CD14-positive monocyte (primary cell): ENCODE results near the gene SHANK3. TPM values are rescaled to one million over a fixed set of nuclear protein-coding genes. Genes with fewer than 3 reads are reported as not detected.

Experiments
- DNase-seq, 3 donors: peaks; one replicate each; pipeline ENCODE4 v3.0.0-alpha.2; 2011 to 2022
- H2AFZ ChIP-seq: 2 replicates; pipeline ENCODE4 v1.6.0; 2012; ENCODE audit warnings: mild to moderate bottlenecking, low read depth, low read length, inconsistent platforms; ENCODE audit not compliant: insufficient read depth, poor library complexity, severe bottlenecking
- H3K27ac ChIP-seq, 2 donors: 1 replicate in 1 of 2; 2 replicates in 1 of 2; pipeline ENCODE4 v1.5.1; 2012 to 2013; ENCODE audit warnings: low read length in 2 of 2, control low read depth in 1 of 2, inconsistent platforms in 1 of 2, low read depth in 1 of 2, mild to moderate bottlenecking in 1 of 2
- H3K27me3 ChIP-seq, 2 donors: one replicate each; pipeline versions ENCODE4 v1.6.0 to v1.6.1; 2011 to 2013; ENCODE audit warnings: low read length in 2 of 2; ENCODE audit not compliant: control insufficient read depth in 2 of 2, insufficient read depth in 2 of 2
- H3K36me3 ChIP-seq, 2 donors: replicated peaks in 1 of 2; 1 replicate in 1 of 2; 2 replicates in 1 of 2; pipeline versions ENCODE4 v1.5.1 to v1.6.1; 2012 to 2013; ENCODE audit warnings: low read length in 2 of 2, control low read depth in 1 of 2, inconsistent platforms in 1 of 2, mild to moderate bottlenecking in 1 of 2; ENCODE audit not compliant: insufficient read depth in 2 of 2, control insufficient read depth in 1 of 2
- H3K4me1 ChIP-seq, 2 donors: 1 replicate in 1 of 2; 2 replicates in 1 of 2; pipeline versions ENCODE4 v1.5.1 to v1.6.1; 2012 to 2013; ENCODE audit warnings: low read length in 2 of 2, control low read depth in 1 of 2, inconsistent platforms in 1 of 2, mild to moderate bottlenecking in 1 of 2, moderate library complexity in 1 of 2; ENCODE audit not compliant: insufficient read depth in 2 of 2, control insufficient read depth in 1 of 2
- H3K4me2 ChIP-seq: replicated peaks from 2 replicates; pipeline ENCODE3; 2012; ENCODE audit warnings: low read length, moderate library complexity, mild to moderate bottlenecking; ENCODE audit not compliant: poor library complexity, severe bottlenecking; ENCODE audit errors: extremely low read depth
- H3K4me3 ChIP-seq, 3 experiments: fragments of 200-600 bp in 1 of 3; sonication (generic) in 1 of 3; replicated peaks in 1 of 3; 1 replicate in 2 of 3; 2 replicates in 1 of 3; pipeline ENCODE4 v1.5.1; 2011 to 2013; ENCODE audit warnings: low read length in 3 of 3, mild to moderate bottlenecking in 3 of 3, control low read depth in 2 of 3, low read depth in 2 of 3, inconsistent platforms in 1 of 3, moderate library complexity in 1 of 3
- H3K79me2 ChIP-seq: 2 replicates; pipeline ENCODE4 v1.6.0; 2012; ENCODE audit warnings: mild to moderate bottlenecking, control low read depth, inconsistent platforms, low read length, moderate library complexity; ENCODE audit not compliant: insufficient read depth
- H3K9ac ChIP-seq: 2 replicates; pipeline ENCODE4 v1.6.0; 2017; ENCODE audit warnings: low read length, mild to moderate bottlenecking; ENCODE audit not compliant: insufficient read depth, poor library complexity, severe bottlenecking
- H3K9me3 ChIP-seq, 2 donors: replicated peaks in 1 of 2; 1 replicate in 1 of 2; 2 replicates in 1 of 2; pipeline versions ENCODE4 v1.5.1 to v1.6.1; 2012 to 2013; ENCODE audit warnings: low read length in 2 of 2, control low read depth in 1 of 2; ENCODE audit not compliant: control insufficient read depth in 1 of 2, insufficient read depth in 1 of 2
- H4K20me1 ChIP-seq: 2 replicates; pipeline ENCODE4 v1.6.0; 2012; ENCODE audit warnings: mild to moderate bottlenecking, low read length, control low read depth, moderate library complexity; ENCODE audit not compliant: insufficient read depth
- H3K27ac Mint-ChIP-seq, 7 donors: one replicate each; pipeline ENCODE4 v1.8.0; 2020; ENCODE audit warnings: mild to moderate bottlenecking in 7 of 7, mixed read lengths in 7 of 7, moderate library complexity in 6 of 7, inconsistent platforms in 2 of 7
- H3K27me3 Mint-ChIP-seq, 3 donors: one replicate each; pipeline ENCODE4 v1.8.0; 2021 to 2022; ENCODE audit warnings: low read depth in 3 of 3, mild to moderate bottlenecking in 3 of 3, mixed read lengths in 3 of 3, moderate library complexity in 3 of 3, inconsistent platforms in 1 of 3
- H3K36me3 Mint-ChIP-seq, 2 donors: one replicate each; pipeline ENCODE4 v1.8.0; 2020; ENCODE audit warnings: mixed read lengths in 2 of 2, inconsistent platforms in 1 of 2, mild to moderate bottlenecking in 1 of 2
- H3K4me1 Mint-ChIP-seq: one replicate; pipeline ENCODE4 v1.8.0; 2020; ENCODE audit warnings: mild to moderate bottlenecking, mixed read lengths
- H3K4me3 Mint-ChIP-seq, 2 donors: one replicate each; pipeline ENCODE4 v1.8.0; 2020; ENCODE audit warnings: mild to moderate bottlenecking in 2 of 2, mixed read lengths in 2 of 2, moderate library complexity in 1 of 2
- H3K9me3 Mint-ChIP-seq, 7 donors: one replicate each; pipeline ENCODE4 v1.8.0; 2020 to 2022; ENCODE audit warnings: mixed read lengths in 7 of 7, mild to moderate bottlenecking in 6 of 7, moderate library complexity in 6 of 7, inconsistent platforms in 2 of 7
- CTCF ChIP-seq: fragments of 200-600 bp; IDR thresholded peaks from one replicate; pipeline ENCODE4 v1.8.0; 2022; ENCODE audit warnings: antibody characterized with exemption, mild to moderate bottlenecking
- WGBS: methylation state at CpG from one replicate; pipeline ENCODE4 v1.1.5; 2013; ENCODE audit warnings: missing lambda C conversion rate; ENCODE audit not compliant: insufficient coverage; 5-methylcytosine and 5-hydroxymethylcytosine counted together
- intact Hi-C, 2 donors: fragments of 100-400 bp; cut with micrococcal nuclease; formaldehyde crosslinking; loops; one replicate each; pipeline versions ENCODE4 v1.15.0 to v1.15.1; 2023
- polyA plus RNA-seq, 3 donors: library from polyadenylated mRNA; depleted of rRNA in 1 of 3; unstranded in 2 of 3; stranded (reverse) in 1 of 3; fragments of 300-500 nt in 2 of 3; fragments of >200 nt in 1 of 3; fragmentation: Illumina TruSeq in 2 of 3; gene quantifications; 1 replicate in 2 of 3; 2 replicates in 1 of 3; pipeline ENCODE4 v1.2.3, GENCODE V29; 2012 to 2021

The SHANK3 gene
- polyA plus RNA-seq, 3 donors, result not detected

- no peaks in the 10 kb centered on the region for H3K4me1 Mint-ChIP-seq
- intact Hi-C loops, result no loop called here
- peak overlapping the region in 1 of 7 donors; percentile 77 for H3K27ac Mint-ChIP-seq
- peaks cover 0 to 6% of the 10 kb centered on the region in 2 donors for H3K9me3 ChIP-seq
- WGBS, result 90% methylated on average over 11 of the region's 13 CpGs
- H3K4me1 ChIP-seq, result no peaks in the 10 kb centered on the region
- H3K36me3 Mint-ChIP-seq, result no peaks in the 10 kb centered on the region
- H3K9me3 Mint-ChIP-seq, result peaks cover 0 to 3% (median 0%) of the 10 kb centered on the region in 7 donors
- H4K20me1 ChIP-seq, result no peaks in the 10 kb centered on the region
- H3K4me3 ChIP-seq, result no peak overlapping the region
- no peaks in the 10 kb centered on the region for H3K27me3 ChIP-seq
- H3K27me3 Mint-ChIP-seq, result peaks cover 0 to 1% (median 0%) of the 10 kb centered on the region in 3 donors
- no peaks in the 10 kb centered on the region for H3K79me2 ChIP-seq
- no peak overlapping the region for H3K4me3 Mint-ChIP-seq
- no peak for TF ChIP-seq CTCF
- H3K9ac ChIP-seq, result no peak overlapping the region
- no peaks in the 10 kb centered on the region for H3K36me3 ChIP-seq
- no peak overlapping the region for H2AFZ ChIP-seq
- H3K4me2 ChIP-seq, result no peak overlapping the region
- DNase-seq, result no peak
- no peak overlapping the region for H3K27ac ChIP-seq
These were observed 43.8 kb downstream of the SHANK3 start for GRCh38 chr22:50716290-50717024.

GRCh38 chr22:50717709-50718351, 45.2 kb downstream of the SHANK3 start:
- H2AFZ ChIP-seq, result no peak overlapping the region
- H3K36me3 Mint-ChIP-seq, result no peaks in the 10 kb centered on the region
- H3K9me3 ChIP-seq, result peaks cover 0 to 9% of the 10 kb centered on the region in 2 donors
- H3K4me2 ChIP-seq, result no peak overlapping the region
- H3K27me3 ChIP-seq, result no peaks in the 10 kb centered on the region
- peaks cover 0 to 1% (median 0%) of the 10 kb centered on the region in 3 donors for H3K27me3 Mint-ChIP-seq
- DNase-seq, result no peak
- H3K79me2 ChIP-seq, result no peaks in the 10 kb centered on the region
- H3K4me1 Mint-ChIP-seq, result no peaks in the 10 kb centered on the region
- H3K4me3 Mint-ChIP-seq, result no peak overlapping the region
- intact Hi-C loops, result no loop called here
- H3K4me3 ChIP-seq, result no peak overlapping the region
- H3K27ac ChIP-seq, result no peak overlapping the region
- H3K9me3 Mint-ChIP-seq, result peaks cover 0 to 15% (median 2%) of the 10 kb centered on the region in 7 donors
- TF ChIP-seq CTCF, result no peak
- no peaks in the 10 kb centered on the region for H4K20me1 ChIP-seq
- no peak overlapping the region for H3K27ac Mint-ChIP-seq
- WGBS, result 97% methylated on average over 9 of the region's 10 CpGs
- H3K36me3 ChIP-seq, result no peaks in the 10 kb centered on the region
- H3K4me1 ChIP-seq, result no peaks in the 10 kb centered on the region
- no peak overlapping the region for H3K9ac ChIP-seq
